PFSK-1 (cell line): Measurements from ENCODE around the gene LCE1E.

Experiments used
- FOXP2 ChIP-seq: optimal IDR thresholded peaks from 2 replicates; pipeline ENCODE3; 2011; ENCODE audit warnings: borderline replicate concordance, control low read depth, inconsistent platforms; ENCODE audit not compliant: insufficient read depth; ENCODE audit errors: extremely low read length, extremely low read depth
- POLR2AphosphoS5 ChIP-seq: IDR thresholded peaks from 2 replicates; pipeline ENCODE4 v1.6.1; 2012; ENCODE audit warnings: low read depth, mild to moderate bottlenecking, control low read depth, low read length, moderate library complexity
- SIN3A ChIP-seq: IDR thresholded peaks from 2 replicates; pipeline ENCODE4 v1.6.1; 2012; ENCODE audit warnings: mild to moderate bottlenecking, low read length, moderate library complexity, borderline replicate concordance; ENCODE audit not compliant: insufficient read depth
- TAF1 ChIP-seq: IDR thresholded peaks from 2 replicates; pipeline ENCODE4 v1.6.1; 2012; ENCODE audit warnings: low read length, control low read depth, borderline replicate concordance; ENCODE audit not compliant: insufficient read depth
- TF ChIP-seq, protein P1 (sequence below), 2 experiments: IDR thresholded peaks; 2 replicates each; pipeline versions ENCODE4 v1.6.1 to v1.8.0; 2011 to 2012; ENCODE audit warnings: low read depth in 2 of 2, low read length in 2 of 2, control low read depth in 1 of 2, inconsistent platforms in 1 of 2, mild to moderate bottlenecking in 1 of 2, moderate library complexity in 1 of 2; ENCODE audit not compliant: insufficient read depth in 1 of 2

Gene LCE1E

DNA sequence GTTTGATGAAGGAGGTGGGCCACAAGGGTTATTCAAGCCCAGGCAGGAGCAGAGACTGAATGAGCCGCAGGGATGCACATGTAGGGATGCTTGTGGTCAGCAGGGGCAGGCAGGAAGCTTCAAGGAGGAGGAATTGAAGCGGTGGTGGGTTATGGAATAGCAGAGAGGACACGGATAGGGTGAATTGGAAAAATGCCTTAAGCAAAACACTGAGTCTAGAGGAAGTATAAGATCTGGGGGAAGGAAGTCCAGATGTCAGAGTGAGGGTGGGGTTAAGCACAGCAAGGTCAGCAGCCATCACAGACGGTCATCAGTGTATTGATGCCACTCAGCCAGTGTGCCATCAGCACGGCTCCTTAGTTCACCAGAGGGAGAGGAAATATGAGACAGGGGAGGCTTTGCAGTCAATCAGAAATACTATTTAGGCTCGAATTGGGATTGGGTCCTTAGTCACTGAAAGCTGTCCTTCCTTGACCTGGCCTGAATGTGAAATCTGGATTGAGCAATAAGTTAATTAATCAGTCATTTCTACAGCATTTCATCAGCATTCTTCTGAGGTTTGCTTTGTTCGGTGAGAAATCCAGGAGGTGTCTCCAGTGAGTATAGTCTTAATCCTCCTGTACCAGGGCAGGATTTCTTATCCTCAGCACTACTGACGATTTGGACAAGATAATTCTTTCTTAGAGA, 17.1 kb upstream of the LCE1E start:
- TF ChIP-seq TAF1 (no peak), SIN3A (no peak), POLR2AphosphoS5 (no peak)

DNA sequence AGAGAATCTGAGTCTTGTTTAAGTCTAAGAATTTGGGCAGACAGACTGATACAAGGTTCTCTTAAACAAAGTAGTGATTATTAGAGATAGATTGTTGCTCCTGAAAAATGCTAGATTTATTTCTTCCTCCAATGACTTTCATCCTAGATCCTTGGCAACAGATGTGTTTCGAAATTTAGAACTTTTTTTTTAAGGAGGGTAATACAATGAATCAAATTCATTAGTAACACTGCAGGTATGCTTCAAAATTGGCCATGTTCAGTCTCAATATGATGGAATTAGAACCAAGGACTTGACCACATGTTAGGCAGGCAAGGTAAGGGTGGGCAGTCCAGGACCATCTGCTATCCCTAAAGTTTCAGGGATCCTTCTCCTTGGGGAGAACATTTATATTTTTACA, 15.6 kb upstream of the LCE1E start:
- TF ChIP-seq, protein P1, sequence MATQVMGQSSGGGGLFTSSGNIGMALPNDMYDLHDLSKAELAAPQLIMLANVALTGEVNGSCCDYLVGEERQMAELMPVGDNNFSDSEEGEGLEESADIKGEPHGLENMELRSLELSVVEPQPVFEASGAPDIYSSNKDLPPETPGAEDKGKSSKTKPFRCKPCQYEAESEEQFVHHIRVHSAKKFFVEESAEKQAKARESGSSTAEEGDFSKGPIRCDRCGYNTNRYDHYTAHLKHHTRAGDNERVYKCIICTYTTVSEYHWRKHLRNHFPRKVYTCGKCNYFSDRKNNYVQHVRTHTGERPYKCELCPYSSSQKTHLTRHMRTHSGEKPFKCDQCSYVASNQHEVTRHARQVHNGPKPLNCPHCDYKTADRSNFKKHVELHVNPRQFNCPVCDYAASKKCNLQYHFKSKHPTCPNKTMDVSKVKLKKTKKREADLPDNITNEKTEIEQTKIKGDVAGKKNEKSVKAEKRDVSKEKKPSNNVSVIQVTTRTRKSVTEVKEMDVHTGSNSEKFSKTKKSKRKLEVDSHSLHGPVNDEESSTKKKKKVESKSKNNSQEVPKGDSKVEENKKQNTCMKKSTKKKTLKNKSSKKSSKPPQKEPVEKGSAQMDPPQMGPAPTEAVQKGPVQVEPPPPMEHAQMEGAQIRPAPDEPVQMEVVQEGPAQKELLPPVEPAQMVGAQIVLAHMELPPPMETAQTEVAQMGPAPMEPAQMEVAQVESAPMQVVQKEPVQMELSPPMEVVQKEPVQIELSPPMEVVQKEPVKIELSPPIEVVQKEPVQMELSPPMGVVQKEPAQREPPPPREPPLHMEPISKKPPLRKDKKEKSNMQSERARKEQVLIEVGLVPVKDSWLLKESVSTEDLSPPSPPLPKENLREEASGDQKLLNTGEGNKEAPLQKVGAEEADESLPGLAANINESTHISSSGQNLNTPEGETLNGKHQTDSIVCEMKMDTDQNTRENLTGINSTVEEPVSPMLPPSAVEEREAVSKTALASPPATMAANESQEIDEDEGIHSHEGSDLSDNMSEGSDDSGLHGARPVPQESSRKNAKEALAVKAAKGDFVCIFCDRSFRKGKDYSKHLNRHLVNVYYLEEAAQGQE (IDR thresholded peaks at IDR 0.05; ENCODE audit: insufficient read depth in 1 of 2, low read depth in 2 of 2, low read length in 2 of 2), result no peak
- TF ChIP-seq SIN3A, result no peak
- TF ChIP-seq TAF1, result no peak
- TF ChIP-seq POLR2AphosphoS5, result no peak
- TF ChIP-seq FOXP2, result no peak

DNA sequence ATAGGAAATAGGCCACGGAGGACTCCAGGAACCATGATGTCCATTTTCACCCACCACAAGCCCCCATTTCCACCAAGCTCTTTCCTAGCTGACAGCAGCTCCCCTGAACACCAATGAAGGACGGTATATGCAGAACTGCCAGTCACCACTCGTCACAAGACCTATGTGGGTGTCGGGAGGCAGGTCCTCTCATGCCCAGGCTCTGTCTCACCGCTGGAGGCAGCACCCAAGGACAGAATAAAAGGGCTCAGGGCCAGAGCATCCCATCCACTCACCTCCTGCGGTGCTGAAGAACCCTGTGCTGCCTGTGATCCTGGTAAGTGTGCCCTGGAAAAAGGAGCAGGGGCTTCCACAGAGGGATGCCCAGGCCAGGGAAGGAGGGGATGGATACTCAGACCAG, 11.2 kb upstream of the LCE1E start, which contains the start of gene LCE1F:
Gene LCE1F (plus strand): TSS at position 266 of the 400 bp plus-strand sequence. CDS start 1,232 bp downstream, outside the sequence.
- TF ChIP-seq SIN3A (no peak), POLR2AphosphoS5 (no peak), FOXP2 (no peak), TAF1 (no peak)
- TF ChIP-seq, protein P1 (IDR thresholded peaks at IDR 0.05; ENCODE audit: insufficient read depth in 1 of 2, low read depth in 2 of 2, low read length in 2 of 2), result no peak

DNA sequence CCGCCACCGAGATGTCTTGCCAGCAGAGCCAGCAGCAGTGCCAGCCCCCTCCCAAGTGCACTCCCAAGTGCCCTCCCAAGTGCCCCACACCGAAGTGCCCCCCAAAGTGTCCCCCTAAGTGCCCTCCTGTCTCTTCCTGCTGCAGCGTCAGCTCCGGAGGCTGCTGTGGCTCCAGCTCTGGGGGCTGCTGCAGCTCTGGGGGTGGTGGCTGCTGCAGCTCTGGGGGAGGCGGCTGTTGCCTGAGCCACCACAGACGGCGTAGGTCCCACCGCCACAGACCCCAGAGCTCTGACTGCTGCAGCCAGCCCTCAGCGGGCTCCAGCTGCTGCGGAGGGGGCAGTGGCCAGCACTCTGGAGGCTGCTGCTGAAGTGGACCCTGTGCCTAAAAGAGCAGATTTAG, 9.7 kb upstream of the LCE1E start:
- no peak for TF ChIP-seq TAF1

DNA sequence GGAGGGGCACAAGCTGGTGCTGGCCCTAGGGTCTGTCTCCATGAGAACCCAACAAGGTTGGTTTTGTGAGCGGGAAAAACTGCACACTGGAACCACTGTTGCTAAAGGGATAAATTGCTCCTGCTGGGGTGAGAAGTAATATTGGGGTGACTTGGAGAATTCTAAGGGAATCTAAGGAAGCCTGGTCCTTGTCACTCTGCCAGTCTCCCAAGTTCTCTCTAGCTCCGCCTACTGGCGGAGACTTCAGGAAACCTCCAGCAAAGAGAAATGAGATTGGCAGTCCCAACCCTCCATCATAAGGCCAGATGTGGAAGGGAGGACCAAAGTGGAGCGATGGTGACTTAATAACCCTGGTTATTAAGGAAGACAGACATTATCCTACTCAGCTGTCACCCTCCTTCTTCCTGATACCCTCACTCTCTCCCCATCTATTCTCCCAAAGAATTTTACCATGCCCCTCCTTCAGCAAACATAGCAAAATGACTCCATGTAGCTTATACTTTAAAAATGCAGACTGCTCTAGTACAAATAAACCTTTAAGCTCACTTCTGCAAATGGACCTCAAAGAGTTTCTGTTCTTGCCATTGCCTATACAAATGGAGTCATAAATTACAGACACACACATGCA, 8.4 kb upstream of the LCE1E start:
- TF ChIP-seq SIN3A, result no peak

DNA sequence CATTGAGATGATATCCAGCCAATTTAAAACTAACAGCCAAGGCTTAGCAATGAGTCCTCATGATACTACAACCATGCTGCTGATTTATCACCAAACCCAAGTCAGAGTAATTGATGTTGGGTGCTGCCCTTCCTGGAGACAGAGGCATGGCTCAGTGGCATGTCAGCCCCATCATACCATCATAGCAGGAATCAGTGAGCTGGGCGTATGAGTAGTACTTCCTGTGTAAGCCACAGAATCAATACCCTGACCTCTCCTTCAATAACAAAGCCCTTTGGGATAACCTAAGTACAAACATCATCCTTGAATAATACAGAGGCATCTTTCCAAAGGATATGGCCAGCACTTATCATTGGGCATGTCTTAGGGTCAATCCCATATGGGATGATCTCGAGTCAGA, 3.0 kb upstream of the LCE1E start:
- TF ChIP-seq SIN3A, result no peak
- no peak for TF ChIP-seq POLR2AphosphoS5
- TF ChIP-seq TAF1, result no peak
- TF ChIP-seq, protein P1 (IDR thresholded peaks at IDR 0.05; ENCODE audit: insufficient read depth in 1 of 2, low read depth in 2 of 2, low read length in 2 of 2), result no peak
- no peak for TF ChIP-seq FOXP2

DNA sequence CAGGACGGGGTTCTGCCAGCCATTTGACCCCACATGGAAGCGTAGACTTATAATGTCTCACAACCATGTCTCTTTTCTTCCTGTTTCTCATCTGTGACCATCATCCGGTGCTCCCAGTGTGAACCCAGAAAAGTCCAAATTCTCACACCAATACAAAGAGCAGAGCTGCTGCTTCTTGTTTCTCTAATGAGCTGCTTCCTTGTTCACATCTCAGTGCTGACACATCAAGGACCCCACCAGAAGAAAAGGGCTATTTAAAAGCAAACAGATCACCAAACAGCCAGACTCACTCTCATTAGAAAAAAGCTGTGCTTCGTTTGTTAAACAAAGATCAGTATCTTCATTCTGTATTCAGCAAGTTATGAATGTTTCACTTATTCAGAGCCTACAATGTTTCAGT, 9.6 kb downstream of the LCE1E start:
- no peak for TF ChIP-seq FOXP2
- no peak for TF ChIP-seq SIN3A
- TF ChIP-seq POLR2AphosphoS5, result no peak
- TF ChIP-seq, protein P1 (IDR thresholded peaks at IDR 0.05; ENCODE audit: insufficient read depth in 1 of 2, low read depth in 2 of 2, low read length in 2 of 2), result no peak
- no peak for TF ChIP-seq TAF1
